ENCODE results near the gene MYBPC2.
"Not testable (repeated sequence)": the region's sequence is repeated elsewhere in the genome, so short reads cannot be mapped to it uniquely, and the experiment has no call there.

Gene MYBPC2

DNA sequence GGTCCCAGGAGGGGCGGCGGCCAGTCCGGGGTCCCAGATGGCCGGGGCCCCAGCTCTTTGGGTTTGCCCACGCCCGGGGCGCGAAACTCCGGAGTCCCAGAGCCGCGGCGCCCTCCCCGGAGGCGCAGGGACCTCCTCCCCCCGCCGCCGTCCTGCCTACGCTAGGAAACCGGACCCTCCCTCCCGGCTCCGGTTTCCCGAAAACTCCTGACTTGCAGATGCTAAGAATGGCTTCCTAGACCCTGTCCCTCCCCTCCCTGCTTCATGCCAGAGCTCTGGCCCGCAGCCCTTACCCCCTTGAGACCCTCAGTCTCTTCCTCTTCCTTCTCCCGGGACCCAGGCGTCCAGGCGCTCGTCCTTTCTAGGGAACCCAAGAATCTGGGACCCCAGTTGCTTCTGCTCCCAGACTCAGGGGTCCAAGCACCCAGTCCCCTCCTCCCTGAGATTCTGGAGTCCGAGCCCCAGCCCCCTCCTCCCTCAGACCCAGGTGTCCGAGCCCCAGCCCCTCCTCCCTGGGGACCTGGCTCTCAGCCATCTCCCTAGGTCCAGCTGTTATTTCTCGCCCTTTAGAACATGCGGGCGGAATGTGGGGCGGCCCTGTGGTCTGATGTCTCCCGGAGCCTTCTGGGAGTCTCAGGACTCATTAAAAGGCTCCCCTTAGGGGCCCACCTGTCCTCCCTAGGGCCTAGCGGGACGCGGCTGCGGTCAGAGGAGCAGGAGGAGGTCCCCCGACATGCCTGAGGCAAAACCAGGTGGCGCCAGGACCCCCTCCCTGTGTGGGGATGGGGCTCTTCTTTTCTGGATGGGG is at the start of gene MYBPC2:
Gene MYBPC2 (plus strand): TSS at position 672 of the 808 bp plus-strand sequence. CDS start 62 bp downstream, at position 734.
- in situ Hi-C loops (cut with HindIII; ENCODE audit: low pct_ligation_motif_present, low pct_unique_long_range_greater_than_20kb, low sequenced_read_pairs) = no loop called here
- no peak for DNase-seq

DNA sequence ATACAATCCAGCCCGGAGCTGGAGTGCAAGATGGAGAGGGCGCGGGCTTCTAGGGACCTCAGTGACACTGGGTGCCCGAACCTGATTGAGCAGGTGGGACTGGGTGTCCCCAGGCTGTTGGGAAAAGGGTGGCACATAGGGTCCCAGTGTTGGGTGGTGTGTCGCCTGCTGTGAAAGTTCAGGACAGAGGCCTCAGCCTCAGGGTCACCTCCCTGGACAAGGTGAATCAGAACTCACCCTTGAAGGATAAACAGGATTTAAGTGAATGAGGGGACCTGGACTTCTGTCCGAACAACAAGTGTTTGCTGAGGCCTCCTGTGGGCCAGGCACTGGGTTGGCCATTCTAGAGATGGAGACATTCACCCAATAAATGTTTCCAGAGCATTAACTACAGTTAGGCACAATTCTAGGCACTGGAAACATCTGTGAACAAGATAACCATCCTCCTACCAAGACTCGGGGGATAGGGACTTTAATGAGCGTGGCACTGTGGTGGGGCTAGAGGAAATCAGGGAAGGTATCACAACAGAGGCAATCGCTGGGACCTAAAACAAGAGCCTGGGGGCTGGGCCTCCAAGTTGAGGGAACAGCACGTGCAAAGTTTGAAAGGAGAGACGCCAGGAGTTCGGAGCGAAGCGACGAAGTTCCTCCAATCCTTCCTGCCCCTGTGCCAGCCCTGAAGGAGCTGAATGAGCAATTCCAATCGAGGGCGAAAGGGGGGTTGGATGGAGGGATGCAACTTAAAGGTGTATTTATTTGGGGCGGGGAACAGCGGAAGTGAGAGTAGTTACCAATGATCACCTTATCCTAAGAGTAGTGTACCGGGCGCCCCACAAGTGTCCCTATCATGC is 49.5 kb upstream of the MYBPC2 start:
- in situ Hi-C loops (cut with HindIII; ENCODE audit: low pct_ligation_motif_present, low pct_unique_long_range_greater_than_20kb, low sequenced_read_pairs) = no loop called here
- DNase-seq = no peak

DNA sequence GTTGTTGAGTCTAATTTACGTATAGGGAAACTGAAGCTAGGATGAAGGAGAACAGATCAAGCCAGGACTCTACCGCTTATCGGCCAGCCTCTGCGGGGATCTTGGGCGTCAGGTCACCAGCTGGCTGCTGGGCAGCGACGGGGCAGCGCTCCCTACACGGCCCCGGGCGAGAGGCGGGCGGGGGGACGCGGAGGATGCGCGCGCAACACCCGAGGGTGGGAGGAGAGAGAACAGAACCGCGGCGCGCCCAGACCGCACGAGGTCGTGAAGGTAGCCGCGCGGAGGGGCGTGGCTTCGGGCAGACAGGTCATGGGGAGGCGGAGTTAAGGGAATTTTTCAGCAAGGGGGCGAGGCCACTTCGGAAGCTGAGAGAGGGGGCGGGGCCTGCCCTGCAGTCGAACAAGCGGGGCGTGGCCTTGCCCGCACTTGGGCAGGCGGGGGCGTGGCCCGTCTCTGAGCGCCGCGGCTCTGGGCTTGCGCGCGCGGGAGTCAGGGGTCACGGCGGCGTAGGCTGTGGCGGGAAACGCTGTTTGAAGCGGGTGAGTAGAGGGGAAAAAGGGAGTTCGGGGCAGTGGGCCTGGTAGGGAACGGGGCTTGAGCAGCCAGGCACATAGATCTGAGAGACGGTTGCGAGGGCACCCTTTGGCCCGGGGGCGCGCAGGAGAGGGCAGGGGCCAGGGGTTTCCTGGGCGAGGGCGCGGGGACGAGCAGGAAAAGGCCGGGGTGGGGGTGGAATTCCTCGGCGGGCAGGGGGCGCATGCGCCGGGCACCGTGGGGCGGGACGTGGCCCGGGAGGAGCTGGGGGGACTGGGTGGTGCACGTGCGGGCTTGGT is 48.6 kb upstream of the MYBPC2 start, which contains the start of gene POLD1:
Gene POLD1 (plus strand): TSS at position 496 of the 833 bp plus-strand sequence. CDS start 14,505 bp downstream, outside the sequence.
- in situ Hi-C loops (cut with HindIII; ENCODE audit: low pct_ligation_motif_present, low pct_unique_long_range_greater_than_20kb, low sequenced_read_pairs) = no loop called here
- DNase-seq = peak; percentile 96

DNA sequence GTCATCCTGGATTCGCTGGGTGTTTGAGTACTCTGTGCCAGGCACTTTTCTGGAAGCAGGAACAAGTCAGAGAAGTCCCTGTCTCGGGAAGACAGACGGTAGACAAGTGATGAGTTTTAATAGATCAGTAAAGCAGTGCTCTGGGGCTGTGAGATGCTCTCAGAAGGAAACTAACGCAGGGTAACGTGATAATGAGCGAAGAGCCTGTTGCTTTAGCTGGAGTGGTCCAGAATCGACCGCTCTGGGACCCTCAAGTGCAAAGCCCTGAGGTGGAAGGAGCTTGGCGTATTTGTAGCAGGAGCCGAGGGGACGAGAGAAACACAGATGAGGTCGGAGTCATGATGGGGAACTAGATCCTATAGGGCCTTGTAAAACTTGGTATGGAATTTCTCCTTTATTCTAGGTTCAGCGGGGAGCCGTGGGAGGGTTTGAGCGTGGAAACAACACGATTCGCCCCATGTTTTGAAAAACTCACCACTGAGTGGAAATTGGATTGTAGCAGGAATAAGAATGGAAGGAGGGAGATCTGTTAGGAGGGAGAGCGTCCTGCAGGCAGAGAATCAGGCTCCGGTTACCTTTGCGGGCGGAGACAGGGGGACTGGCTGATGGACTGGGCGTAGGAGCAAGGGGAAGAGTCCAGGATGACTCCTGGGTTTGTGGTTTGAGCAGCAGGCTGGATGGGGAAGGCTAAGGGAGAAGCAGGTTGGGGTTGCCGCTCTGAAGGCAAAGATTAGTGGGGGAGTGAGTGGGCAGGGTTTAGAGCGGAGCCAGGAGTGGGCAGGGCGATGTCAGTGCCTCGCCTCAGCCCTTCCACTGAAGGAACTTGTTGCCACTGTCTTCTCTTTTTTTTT is 47.8 kb upstream of the MYBPC2 start:
- no peak for DNase-seq
- in situ Hi-C loops (cut with HindIII; ENCODE audit: low pct_ligation_motif_present, low pct_unique_long_range_greater_than_20kb, low sequenced_read_pairs) = no loop called here

DNA sequence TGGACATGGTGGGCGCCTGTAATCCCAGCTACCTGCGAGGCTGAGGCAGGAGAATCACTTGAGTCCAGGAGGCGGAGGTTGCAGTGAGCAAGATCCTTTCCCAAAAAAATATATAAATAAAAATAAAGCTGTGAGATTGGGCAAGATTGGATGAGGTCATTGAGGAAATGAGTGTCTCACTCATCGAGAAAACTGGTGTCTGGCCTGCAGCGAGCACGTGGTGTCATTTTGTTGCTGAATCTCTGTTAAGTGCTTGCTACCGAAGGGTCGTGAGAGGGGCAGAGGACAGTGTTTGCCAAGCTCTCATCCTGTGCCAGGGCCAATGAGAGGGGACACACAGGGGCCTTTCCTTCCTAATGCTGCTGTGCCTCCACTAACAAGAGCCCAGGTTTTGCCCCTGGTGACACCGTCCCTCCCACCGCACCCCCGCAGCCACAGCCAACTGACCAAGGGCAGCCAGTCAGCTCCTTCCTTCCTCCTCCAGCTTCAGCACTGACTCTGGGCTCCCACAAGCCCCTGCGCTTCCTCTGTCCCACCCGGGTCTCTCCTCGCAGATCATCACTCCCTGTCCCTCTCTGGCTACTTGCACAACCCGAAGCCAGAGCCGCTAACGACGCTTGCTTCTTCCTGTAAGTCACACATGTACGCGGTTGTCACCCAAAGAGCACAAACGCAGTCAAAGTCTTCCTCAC is 45.4 kb upstream of the MYBPC2 start:
- no peak for DNase-seq
- in situ Hi-C loops (cut with HindIII; ENCODE audit: low pct_ligation_motif_present, low pct_unique_long_range_greater_than_20kb, low sequenced_read_pairs) = no loop called here

DNA sequence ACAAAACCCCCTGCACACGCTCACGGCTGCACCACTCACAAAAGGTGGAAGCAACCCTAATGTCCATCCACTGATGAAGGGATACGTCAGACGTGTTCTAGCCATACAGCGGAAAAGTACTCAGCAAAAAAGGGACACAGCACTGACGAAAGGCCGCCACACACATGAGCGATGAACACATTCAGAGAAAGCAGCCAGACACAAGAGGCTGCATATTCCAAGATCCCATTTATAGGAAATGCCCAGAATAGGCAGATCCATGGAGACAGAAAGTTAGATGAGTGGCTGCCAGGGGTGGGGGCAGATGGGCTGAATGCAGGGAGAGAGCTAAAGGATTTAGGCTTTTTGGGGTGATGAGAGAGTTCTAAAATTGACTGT is 44.8 kb upstream of the MYBPC2 start:
- in situ Hi-C loops (cut with HindIII; ENCODE audit: low pct_ligation_motif_present, low pct_unique_long_range_greater_than_20kb, low sequenced_read_pairs) = no loop called here
- no peak for DNase-seq

DNA sequence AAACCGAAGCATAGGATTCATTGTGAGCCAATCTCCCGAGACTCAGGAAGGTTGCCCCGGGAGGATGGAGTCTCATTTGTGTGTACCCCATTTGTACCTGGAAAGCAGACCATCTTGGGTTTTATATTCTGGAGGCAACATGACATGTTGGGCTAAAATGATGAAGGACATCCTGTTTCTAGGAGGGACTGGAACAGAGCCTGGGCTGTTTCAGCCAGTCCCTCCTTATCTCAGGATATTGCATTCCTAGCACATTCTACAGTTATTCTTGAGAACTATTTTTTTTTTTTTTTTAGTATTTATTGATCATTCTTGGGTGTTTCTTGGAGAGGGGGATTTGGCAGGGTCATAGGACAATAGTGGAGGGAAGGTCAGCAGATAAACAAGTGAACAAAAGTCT is 42.4 kb upstream of the MYBPC2 start:
- in situ Hi-C loops (cut with HindIII; ENCODE audit: low pct_ligation_motif_present, low pct_unique_long_range_greater_than_20kb, low sequenced_read_pairs); DNase-seq: not testable (repeated sequence)

DNA sequence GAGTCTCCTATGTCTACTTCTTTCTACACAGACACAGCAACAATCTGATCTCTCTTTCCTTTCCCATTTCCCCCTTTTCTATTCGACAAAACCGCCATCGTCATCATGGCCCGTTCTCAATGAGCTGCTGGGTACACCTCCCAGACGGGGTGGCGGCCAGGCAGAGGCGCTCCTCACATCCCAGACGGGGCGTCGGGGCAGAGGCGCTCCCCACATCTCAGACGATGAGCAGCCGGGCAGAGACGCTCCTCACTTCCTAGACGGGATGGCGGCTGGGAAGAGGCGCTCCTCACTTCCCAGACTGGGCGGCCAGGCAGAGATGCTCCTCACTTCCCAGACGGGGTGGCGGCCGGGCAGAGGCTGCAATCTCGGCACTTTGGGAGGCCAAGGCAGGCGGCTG is 41.7 kb upstream of the MYBPC2 start:
- in situ Hi-C loops (cut with HindIII; ENCODE audit: low pct_ligation_motif_present, low pct_unique_long_range_greater_than_20kb, low sequenced_read_pairs) = not testable (repeated sequence)

DNA sequence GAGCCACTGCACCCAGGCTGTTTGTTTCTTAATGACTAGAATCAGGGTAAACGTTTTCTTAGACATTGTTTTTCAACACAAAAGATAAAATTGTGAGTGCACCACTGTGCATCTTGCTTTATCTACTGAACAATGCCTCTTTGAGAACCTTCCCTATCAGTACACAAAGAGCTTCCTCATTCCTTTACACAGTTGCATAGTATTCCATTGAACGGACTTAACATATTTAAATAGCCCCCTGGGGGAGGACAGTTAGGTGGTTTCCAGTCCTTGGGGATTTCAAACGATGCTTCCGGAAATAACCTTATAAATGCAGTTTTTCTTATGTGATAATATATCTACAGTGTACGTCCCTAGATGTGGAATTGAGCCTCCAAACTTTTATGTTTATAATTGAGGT is 39.9 kb upstream of the MYBPC2 start:
- in situ Hi-C loops (cut with HindIII; ENCODE audit: low pct_ligation_motif_present, low pct_unique_long_range_greater_than_20kb, low sequenced_read_pairs) = no loop called here

More for the DNA sequence above, 41.7 kb upstream of the MYBPC2 start:
- DNase-seq = not testable (repeated sequence)

DNA sequence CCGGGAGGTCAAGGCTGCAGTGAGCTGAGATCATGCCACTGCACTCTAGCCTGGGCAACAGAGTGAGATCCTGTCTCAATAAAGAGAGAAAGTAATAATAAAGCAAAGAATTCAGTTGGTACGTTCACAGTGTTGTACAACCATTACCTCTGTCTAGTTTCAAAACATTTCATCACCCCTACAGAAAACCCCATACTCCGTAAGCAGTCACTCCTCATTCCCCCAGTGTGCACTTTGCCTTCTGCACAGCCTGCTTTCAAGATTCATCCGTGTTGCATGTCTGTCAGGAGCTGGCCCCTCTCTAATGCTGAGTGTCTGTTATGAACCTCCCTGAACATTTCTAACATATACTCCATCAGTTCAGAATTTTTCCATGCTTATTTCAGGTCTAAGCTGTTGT is 39.1 kb upstream of the MYBPC2 start:
- in situ Hi-C loops (cut with HindIII; ENCODE audit: low pct_ligation_motif_present, low pct_unique_long_range_greater_than_20kb, low sequenced_read_pairs) = no loop called here
- no peak for DNase-seq

More for the DNA sequence above, 39.9 kb upstream of the MYBPC2 start:
- no peak for DNase-seq

DNA sequence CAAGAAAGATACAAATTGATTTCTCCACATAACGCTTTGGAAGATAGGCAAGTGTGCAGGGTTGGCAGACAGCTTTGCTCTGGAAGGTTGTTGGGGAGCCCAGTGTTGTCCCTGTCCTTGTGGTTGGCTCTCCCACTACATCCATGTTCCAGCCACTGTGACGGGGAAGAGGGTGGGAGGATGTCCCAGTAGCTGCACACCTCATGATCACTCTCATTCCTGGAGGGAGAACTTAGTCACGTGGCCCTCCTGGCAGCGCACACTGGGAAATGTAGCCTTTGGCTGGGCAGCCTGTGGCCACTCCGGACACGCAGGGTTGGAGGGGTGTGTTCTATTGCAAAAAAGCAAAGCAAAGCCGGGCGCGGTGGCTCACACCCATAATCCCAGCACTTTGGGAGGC is 38.7 kb upstream of the MYBPC2 start:
- no peak for DNase-seq
- in situ Hi-C loops (cut with HindIII; ENCODE audit: low pct_ligation_motif_present, low pct_unique_long_range_greater_than_20kb, low sequenced_read_pairs) = no loop called here

DNA sequence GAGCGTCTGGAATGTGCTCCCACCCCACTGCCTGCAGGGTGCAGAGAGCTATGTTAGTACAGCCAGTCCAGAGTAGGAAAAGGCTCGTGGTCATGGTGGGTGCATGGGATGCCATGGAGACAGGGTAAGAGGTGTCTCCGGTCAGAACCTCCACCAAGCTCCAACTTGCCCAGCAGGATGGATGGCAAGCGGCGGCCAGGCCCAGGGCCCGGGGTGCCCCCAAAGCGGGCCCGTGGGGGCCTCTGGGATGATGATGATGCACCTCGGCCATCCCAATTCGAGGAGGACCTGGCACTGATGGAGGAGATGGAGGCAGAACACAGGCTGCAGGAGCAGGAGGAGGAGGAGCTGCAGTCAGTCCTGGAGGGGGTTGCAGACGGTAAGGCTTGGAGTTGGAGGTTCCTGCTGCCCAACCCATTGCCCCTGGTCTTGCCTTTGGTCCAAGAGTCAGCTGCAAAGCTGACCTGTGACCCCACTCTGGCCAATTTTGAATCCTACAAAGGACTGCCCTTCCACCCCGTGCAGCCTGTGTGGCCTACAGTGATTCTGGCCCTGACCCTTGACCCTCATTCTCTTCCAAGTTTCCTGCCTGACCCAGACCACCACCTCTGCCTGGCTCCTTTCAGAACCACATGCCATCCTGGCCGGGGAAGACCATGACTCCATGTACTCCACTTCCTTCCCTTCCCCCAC is 33.9 kb upstream of the MYBPC2 start:
- no peak for DNase-seq
- in situ Hi-C loops (cut with HindIII; ENCODE audit: low pct_ligation_motif_present, low pct_unique_long_range_greater_than_20kb, low sequenced_read_pairs) = no loop called here

DNA sequence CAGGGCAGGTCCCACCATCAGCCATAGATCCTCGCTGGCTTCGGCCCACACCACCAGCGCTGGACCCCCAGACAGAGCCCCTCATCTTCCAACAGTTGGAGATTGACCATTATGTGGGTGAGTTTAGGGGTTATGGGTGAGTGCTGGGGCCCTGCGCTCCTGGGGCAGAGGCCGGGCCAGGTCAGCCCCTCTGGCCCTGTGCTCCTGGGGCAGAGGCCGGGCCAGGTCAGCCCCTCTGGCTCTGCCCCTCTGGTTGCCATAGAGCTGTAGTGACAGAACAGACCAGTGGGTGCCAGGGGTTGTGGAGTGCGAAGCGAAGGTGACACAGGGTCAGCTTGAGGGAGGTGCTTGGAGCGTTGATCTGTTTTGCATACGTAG is 33.3 kb upstream of the MYBPC2 start:
- DNase-seq = no peak
- in situ Hi-C loops (cut with HindIII; ENCODE audit: low pct_ligation_motif_present, low pct_unique_long_range_greater_than_20kb, low sequenced_read_pairs) = no loop called here

DNA sequence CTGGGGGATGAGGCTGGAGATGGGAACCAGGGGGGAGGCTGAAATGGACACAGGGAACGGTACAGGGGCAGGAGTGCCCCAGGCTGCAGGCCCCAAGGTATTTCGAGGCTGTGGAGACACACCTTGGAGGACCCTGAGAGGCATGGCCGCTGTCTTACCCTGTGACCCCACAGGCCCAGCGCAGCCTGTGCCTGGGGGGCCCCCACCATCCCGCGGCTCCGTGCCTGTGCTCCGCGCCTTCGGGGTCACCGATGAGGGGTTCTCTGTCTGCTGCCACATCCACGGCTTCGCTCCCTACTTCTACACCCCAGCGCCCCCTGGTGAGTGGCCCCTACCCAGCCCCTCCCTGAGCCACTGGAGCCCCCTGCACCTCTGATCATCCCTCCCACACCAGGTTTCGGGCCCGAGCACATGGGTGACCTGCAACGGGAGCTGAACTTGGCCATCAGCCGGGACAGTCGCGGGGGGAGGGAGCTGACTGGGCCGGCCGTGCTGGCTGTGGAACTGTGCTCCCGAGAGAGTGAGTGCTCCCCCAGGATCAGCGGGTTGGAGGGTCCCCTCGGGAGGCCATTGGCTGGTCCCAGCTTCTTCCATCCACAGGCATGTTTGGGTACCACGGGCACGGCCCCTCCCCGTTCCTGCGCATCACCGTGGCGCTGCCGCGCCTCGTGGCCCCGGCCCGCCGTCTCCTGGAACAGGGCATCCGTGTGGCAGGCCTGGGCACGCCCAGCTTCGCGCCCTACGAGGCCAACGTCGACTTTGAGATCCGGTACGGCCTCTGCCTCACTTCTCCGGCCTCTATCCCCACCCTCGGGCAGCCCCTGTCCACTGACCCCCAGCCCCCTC is 30.9 kb upstream of the MYBPC2 start:
- DNase-seq = no peak
- in situ Hi-C loops (cut with HindIII; ENCODE audit: low pct_ligation_motif_present, low pct_unique_long_range_greater_than_20kb, low sequenced_read_pairs) = no loop called here

DNA sequence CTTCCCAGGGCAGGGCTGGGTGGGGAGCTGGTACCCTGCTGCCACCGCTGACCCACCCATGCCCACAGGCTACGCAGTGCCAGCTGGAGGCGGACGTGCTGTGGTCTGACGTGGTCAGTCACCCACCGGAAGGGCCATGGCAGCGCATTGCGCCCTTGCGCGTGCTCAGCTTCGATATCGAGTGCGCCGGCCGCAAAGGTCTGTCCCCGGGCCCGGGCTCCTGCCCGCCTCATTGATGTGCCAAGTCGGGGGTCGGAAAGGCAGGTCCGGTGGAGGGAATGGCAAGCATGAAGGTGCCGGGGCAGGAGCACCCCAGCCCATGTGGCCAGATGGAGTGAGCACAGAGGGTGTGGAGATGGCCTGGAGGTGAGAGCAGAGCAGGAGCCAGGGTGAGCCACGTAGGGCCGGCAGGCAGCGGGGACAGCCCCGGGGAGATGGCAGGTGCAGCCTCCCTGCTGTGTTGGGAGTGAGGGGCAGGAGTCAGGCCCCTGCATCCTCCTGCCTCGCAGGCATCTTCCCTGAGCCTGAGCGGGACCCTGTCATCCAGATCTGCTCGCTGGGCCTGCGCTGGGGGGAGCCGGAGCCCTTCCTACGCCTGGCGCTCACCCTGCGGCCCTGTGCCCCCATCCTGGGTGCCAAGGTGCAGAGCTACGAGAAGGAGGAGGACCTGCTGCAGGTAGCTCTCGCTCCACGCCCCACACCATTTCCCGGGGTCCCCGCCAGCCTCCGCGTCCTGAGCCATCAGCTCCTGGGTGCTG is 30.0 kb upstream of the MYBPC2 start:
- no peak for DNase-seq
- in situ Hi-C loops (cut with HindIII; ENCODE audit: low pct_ligation_motif_present, low pct_unique_long_range_greater_than_20kb, low sequenced_read_pairs) = no loop called here

Data from ACHN (cell line).